Measurements from ENCODE around the gene GAPVD1.
"Not testable (repeated sequence)": the region's sequence is repeated elsewhere in the genome, so short reads cannot be mapped to it uniquely, and the experiment has no call there.

GAPVD1 gene

DNA sequence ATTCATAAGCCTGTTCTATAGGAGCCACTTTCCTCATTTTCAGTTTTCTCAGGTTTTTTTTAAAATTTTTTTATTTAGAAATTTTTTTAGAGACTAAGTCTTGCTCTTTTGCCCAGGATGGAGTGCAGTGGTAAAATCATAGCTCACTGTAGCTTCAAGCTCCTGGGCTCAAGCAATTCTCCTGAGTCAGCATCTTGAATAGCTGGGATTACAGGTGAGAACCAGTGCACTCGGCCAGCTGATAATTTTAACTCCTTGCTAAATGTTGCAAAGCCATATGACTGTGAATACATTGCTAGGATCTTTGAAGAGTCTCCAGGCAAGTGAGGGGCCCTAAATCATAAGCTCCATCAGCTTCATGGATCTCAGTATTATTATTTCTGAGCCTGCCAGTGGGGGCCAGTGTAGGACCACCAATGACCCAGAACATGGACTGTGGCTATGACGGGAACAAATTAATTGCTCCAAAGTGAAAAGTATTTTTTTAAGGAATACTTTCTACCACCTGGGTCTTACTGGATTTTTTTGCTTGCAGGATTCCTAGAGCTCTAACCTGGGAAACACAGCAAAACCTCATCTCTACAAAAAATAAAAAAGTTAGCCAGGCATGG lies 5.7 kb upstream of the GAPVD1 start:
- DNase-seq (ENCODE audit: low read depth), result no peak

DNA sequence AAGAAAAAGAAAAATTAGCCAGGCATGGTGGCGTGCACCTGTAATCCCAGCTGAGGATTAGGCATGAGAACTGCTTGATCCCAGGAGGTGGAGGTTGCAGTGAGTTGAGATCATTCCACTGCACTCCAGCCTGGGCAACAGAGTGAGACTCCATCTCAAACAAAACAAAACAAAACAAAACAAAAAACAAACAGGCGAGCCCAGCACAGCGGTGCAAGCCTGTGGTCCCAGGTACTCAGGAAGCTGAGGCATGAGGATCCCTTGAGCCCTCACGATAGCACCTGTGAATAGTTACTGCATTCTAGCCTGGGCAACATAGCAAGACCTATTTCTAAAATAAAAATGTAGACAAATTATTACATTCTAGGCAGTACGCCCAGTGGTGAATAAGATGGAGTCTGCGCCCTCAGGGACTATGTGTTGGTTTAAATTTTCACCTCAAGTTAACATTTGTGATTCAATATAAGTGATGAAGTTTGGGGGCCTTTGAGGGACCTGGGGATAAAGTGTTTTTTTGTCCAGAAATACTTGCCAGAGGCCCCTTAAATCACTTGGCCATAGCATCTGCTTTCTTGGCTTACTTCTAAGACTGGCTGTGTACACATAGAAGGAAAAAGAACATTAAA lies 3.4 kb upstream of the GAPVD1 start:
- no peak for DNase-seq (ENCODE audit: low read depth)

DNA sequence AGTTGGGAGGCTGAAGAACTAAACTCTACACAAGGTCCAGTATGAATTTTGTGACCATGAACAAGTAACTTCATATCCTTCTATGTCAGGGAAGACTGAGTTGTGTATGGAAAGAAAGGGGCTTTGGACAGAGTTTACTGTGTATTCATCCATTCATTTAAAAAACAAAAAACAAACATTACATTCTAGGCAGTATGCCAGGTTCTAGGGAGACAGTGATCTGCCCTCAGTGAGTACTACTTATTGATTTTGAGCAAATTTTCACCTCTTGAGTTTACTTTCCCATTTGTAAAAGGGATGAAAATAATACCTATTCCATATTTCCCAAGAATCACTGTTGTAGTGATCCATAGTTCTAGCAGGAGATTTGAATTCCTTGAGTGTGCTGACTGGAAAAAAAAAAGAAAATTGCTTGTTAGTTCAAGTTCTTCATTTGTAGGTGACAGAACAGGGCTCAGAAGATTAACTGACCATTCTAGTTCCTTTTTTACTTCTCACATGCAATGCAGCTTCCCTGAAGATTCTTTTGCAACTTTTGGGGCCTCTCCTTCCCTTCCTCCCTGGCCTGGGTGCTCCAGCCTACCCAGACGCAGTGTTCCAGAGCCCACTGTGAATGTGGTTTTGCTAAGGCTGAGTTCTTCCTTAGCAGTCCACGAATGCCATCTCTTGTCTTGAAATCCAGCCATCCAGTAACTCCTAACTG lies 2.6 kb upstream of the GAPVD1 start:
- no peak for DNase-seq (ENCODE audit: low read depth)

DNA sequence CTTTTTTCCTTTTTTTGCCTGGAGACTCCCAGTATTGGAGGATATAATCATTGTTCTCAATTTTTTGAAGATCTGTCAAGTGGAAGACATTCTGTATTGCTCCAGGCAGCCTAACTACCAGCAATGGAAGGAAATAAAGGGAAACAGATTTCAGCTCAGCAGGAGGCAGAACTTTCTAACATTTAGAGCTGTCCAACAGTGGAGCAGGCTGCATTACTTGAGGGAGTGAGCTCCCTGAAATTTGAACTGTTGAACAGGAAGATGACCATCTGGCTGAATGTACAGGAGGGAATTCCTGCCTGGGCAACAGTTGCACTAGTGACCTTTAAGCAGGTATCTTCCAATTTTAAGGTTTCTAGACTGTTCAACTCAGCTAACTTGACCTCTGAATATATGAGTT lies 1.1 kb upstream of the GAPVD1 start:
- DNase-seq (ENCODE audit: low read depth), result no peak

DNA sequence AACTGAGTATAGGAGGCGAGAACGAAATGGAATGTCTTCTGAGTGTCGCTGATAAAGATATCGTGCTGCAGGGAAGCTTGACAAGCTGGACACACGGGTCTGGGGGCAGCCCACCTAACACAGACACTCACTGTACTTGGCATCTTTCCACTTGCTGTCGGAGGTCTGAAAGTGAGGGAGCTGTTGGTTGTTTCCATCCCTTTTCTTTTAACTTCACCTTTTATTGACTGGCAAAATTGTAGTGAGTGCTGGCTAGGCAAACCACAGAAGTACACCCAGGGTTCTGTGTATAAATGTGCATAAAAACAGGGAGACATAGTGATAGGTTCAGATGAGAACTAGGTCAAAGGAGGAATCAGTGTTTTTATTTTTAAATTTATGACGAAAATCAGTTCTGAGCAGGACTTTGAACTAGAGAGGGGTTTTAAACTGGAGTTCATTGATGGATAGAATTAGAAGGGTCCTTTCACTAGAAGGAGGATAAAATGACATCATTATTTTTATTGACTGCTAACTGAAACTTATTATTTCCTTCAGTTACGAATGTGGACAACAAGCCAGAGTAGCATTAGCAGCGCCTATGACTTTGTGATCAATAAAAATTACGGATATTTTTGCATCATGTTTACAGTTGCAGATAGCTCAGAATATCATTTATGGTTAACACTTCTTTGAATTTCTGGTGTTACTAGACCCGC lies 817 bp downstream of the GAPVD1 start:
- DNase-seq (ENCODE audit: low read depth), result no peak

DNA sequence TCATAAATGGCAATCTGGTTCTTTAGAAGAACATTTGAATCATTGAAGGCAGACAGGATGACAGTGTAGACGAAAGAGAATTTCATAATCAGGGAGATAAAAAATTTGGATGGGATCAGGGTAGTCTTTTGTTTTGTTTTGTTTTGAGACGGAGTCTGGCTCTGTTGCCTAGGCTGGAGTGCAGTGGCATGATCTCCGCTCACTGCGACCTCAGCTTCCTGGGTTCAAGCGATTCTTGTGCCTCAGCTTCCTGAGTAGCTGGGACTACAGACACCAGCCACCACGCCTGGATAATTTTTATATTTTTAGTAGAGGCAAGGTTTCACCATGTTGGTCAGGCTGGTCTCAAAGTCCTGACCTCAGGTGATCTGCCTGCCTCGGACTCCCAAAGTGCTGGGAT lies 2.4 kb downstream of the GAPVD1 start:
- DNase-seq (ENCODE audit: low read depth), result not testable (repeated sequence)

DNA sequence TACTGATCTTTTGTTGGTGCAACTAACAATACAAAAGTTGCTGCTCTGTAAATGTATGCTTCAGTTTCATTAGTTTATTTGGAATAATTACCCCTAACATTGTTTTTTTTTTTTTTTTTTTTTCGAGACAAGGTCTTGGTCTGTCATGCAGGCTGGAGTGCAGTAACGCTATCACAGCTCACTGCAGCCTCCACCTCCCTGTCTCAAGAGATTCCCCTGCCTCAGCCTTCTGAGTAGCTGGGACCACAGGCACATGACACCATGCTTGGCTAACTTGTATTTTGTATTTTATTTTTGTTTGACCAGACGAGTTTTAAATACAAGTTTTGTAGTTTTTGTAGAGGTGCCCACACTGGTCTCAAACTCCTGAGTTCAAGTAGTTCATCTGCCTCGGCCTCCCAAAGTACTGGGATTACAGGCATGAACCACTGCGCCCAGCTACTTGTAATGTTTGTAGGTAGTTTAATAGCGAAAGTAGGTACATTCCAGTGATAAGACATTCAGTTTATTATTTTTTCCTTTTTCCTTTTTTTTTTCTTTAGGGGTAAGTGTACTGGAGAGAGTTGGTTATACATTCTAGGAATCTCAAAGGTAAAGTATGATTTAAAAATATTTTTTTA lies 6.9 kb downstream of the GAPVD1 start:
- DNase-seq (ENCODE audit: low read depth), result no peak

DNA sequence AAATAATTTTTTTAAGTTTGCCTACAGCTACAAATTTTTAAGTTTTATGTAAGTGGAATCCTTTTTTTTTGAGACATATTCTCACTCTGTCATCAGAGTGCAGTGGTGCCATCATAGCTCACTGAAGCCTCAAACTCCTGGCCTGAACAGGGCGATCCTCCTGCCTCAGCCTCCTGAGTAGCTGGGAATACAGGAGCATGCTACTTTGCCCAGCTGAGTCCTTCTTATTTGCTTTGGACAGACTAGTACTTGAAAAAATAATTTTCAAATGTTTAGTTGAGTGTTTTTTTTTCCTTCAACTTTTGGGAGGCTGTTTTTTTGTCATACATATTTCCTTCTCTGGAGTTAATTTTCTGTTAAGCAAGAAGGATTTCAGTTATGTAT lies 7.4 kb downstream of the GAPVD1 start:
- no peak for DNase-seq (ENCODE audit: low read depth)

DNA sequence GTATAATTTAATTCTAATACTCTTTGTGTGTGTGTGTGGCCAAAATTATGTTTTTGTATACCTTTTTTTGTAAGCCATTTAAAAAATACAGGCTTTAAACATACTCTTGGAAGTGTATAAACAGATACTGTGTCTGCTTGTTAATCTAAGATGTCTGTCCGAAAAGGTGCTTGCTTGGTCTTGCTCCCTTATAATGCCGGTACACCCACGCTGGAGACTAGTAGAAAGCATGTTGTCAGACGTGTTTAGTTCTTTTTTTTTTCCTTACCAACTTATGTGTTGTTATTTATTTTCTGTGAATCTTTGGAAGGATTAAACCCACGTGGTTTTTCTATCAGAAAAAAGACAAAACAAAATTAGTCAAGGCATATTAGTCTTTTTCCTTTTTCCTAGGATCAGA lies 9.5 kb downstream of the GAPVD1 start:
- no peak for DNase-seq (ENCODE audit: low read depth)

DNA sequence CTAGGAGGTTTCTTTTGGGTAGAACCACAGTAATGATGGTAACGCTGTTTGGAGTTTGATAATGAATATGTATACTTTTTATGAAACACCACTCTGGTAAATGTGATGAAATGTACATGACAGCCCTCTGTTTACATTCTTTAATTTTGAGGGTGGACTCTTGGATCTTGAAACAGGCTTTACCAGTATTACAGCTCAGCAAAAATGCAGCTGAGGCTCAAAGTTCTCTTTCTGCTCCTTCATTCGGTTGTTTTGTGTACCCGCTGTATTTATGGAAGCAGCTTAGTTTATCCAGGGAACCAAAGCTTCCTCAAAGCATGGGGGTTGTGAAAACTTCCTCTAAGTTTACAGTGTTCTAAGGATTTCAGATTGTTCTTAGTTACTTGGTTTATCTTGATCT lies 11.1 kb downstream of the GAPVD1 start:
- DNase-seq (ENCODE audit: low read depth), result no peak

DNA sequence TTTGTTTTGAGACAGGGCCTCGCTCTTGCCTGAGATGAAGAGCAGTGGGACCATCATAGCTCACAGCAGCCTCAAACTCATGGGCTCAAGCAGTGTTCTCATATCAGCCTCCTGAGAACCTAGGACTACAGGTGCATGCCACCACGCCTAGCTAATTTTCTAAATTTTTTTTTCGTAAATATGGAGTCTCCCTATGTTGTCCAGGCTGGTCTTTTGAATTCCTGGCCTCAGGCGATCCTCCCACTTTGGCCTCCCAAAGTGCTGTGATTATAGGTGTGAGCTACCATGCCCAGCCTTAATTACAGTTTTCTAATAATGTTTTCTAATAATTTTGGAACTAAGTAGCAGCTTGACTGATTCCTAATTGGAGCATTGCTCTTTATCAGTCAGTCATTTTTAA lies 15.1 kb downstream of the GAPVD1 start:
- DNase-seq (ENCODE audit: low read depth), result no peak

DNA sequence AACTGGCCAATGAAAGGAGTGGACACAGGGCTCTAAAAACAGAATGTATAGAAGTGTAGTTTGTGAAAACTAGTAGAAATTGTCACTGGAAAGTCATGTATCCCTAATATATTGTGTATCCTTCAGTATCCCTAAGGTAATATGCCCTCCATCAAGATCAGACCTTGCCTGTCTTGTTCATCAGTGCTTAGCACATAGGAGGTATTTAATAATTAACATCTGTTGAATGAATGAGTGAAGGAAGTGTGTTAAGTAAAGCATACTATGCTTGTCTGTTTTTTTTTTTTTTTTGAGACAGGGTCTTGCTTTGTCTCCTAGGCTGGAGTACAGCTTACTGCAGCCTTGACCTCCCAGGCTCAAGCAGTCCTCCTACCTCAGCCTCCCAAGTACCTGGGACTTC lies 15.8 kb downstream of the GAPVD1 start:
- no peak for DNase-seq (ENCODE audit: low read depth)

DNA sequence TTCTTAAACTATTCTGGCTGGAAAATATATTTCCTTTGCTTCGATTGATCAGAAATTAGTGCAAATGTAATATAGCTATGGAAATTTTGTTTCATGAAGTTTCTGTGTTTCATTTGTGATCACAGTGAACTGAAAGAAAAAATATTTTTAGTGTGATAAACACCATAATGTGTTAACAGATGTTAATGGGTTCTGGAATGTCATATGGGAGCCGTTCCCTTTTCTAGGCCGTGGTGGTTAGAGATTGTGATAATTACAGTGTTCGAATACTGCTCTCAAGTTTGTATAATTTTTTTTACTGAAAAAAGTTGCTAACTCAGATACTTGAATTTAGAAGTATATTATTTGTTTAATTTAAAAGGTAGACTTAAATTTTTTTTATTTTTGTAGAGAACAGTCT lies 19.3 kb downstream of the GAPVD1 start:
- no peak for DNase-seq (ENCODE audit: low read depth)

DNA sequence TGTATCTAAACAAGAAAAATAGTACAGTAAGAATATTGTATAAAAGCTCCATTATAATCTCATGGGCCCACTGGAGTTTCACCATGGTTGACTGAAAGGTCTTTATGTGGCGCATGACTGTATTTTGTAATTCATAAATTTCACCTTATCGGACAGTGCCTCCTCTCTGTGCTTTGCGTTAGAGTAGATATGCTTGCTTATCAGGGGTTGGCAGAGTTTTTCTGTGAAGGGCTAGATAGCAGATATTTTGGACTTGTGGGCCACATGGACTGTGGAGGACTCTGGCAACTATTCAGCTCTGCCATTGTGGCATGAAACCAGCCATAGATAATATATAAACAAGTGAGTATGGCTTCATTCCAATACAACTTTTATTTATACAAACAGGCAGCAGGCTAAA lies 23.2 kb downstream of the GAPVD1 start:
- DNase-seq (ENCODE audit: low read depth), result no peak

DNA sequence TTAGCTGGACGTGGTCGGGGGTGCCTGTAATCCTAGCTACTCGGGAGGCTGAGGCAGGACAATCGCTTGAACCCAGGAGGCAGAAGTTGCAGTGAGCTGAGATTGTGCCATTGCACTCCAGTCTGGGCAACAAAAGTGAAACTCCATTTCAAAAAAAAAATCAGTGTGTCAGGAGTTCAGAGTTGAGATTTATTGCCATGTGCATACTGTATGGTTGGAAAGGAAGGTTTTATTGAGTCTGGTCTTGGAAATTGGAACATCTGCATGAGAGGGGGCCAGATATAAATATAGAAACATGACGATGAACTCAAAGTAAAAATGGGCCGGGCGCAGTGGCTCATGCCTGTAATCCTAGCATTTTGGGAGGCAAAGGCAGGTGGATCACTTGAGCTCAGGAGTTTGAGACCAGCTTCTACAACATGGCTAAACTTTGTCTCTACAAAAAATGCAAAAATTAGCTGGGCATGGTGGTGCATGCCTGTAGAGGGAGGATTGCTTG lies 25.4 kb downstream of the GAPVD1 start:
- not testable (repeated sequence) for DNase-seq (ENCODE audit: low read depth)

DNA sequence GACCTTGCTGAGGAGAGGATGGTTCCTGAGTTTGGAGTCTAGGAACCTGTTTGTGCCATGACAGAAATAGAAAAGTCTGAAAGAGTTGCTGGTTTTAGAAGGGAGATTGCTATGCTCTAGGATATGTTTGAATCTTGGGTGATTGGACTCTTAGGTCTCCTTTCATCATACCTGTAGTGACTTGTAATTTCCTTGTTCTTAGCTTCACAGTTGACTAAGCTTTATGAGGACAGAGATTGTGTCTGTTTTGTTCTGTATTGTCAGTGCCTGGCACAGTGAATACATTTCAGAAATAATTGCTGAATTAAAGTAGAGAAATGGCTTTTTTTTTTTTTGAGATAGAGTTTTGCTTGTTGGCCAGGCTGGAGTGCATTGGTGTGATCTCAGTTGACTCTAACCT lies 31.5 kb downstream of the GAPVD1 start:
- DNase-seq (ENCODE audit: low read depth), result no peak

DNA sequence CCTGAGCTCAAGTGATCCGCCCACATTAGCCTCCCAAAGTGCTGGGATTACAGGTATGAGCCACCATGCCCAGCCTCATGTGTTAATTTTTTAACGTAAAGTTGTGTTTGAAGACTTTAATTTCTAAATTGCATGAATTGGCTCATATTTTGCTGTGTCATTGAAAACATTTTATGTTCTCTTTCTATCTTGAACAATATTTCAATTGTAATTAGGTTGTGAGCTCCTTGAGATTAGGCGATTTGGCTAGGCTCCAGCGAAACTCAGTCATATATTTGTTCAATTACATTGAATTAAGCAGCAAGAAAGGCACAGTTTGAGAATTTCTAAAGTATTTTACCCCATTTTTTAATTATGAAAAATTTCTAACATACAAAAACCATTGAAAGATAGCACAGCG lies 34.0 kb downstream of the GAPVD1 start:
- DNase-seq (ENCODE audit: low read depth), result no peak

DNA sequence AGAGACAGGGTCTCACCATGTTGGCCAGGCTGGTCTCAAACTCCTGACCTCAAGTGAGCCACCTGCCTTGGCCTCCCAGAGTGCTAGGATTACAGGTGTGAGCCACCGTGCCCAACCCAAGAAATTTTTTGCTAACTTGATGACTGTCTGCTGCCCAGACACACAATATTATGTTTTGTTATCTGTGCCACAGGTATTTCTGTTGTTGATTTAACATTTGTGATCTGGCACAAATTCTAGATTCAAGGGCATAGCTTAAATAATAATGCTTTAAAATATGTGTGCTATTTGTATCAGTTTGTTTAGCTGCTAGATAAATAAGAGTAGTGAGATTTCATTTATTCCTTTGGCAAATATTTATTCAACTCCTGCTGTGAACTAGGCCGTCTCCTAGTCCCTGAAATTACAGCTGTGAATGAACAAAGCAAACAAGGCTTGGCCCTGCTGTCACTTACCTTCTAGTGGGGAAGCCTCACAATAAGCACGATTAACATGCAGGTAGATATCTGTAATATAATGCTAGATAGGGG lies 35.3 kb downstream of the GAPVD1 start:
- DNase-seq (ENCODE audit: low read depth), result no peak

DNA sequence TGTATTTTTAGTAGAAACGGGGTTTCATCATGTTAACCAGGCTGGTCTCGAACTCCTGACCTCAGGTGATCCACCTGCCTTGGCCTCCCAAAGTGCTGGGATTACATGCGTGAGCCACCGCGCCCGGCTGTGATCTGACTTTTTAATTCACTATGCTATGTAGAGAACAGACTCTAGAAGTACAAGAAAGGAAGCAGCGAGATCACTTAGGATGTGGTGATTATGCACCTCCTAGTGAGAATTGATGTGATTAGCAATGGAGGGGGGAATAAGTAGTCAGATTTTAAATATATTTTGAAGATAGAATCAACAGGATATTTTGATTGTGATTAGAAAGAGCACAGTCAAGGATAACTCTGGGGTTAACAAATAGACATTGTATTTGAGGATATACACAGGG lies 36.3 kb downstream of the GAPVD1 start:
- DNase-seq (ENCODE audit: low read depth), result no peak

DNA sequence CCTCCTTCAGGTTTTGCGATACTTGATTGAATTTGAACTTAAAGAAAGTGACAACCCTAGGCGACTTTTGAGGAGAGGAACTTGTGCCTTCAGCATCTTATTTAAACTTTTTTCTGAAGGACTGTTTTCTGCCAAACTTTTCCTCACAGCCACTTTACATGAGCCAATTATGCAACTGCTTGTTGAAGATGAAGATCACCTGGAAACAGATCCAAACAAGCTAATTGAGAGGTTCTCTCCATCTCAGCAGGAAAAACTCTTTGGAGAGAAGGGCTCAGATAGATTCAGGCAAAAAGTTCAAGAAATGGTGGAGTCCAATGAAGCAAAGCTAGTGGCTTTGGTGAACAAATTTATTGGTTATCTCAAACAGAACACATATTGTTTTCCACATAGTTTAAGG lies 40.6 kb downstream of the GAPVD1 start:
- no peak for DNase-seq (ENCODE audit: low read depth)

DNA sequence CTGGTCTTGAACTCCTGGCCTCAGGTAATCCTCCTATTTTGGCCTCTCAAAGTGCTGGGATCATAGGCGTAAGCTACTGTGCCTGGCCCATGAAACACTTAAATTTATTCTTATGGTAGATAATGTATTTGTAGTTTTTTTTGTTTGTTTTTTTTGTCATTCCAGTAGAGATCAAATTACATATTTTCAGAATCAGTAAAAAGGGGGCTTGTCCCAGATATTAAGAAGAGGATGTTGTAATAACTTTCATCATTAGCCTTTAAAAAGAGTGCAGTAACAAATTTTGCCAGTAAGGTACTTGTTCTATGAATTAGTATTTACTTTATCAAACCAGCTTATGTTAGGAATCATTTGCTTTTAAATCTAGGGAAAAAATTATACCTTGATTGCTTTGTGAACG lies 42.6 kb downstream of the GAPVD1 start:
- DNase-seq (ENCODE audit: low read depth), result no peak

DNA sequence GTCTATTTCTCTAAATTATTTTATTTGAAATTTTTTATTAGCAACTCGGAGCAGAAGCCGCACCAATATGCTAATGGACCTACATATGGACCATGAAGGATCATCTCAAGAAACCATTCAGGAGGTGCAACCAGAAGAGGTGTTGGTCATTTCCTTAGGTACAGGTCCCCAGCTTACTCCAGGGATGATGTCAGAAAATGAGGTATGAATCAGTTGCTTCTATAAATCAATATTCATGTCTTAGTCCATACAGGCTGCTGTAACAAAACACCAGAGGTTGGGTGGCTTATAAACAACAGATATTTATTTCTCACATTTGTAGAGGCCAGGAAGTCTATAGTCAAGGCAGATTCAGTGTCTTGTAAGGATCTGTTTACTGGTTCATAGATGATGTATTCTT lies 50.8 kb downstream of the GAPVD1 start:
- no peak for DNase-seq (ENCODE audit: low read depth)
